Measurements from ENCODE around the gene LARGE1.

LARGE1 gene

DNA sequence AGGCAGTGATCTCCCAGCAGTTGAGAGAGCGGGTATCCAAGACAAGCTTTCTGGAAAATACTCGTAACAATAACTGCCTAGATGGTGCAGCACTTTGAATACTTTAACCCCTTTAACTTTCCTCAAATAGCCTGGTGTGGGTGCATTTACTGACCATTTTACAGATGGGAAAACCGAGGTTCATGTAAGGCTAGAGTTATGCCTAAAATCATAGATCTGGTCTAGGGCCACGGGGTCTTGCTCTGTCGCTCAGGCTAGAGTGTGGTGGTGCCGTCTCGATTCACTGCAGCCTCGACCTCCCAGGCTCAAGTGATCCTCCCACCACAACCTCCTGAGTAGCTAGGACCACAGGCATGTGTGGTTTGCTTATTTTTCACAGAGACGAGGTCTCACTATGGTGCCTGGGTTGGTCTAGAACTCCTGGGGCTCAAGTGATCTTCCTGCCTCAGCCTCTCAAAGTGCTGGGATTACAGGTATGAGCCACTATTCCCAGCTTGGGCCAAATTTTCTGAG lies 592.9 kb downstream of the LARGE1 start:
- H3K9me3 ChIP-seq (ENCODE audit: insufficient read depth, low read length, severe bottlenecking), result no peaks in the 10 kb centered on the region
- H4K20me1 ChIP-seq (ENCODE audit: insufficient read depth, low read length), result no peaks in the 10 kb centered on the region
- ATAC-seq (ENCODE audit: insufficient read depth, low read depth) (no peak), DNase-seq (no peak)
- no peaks in the 10 kb centered on the region for H3K27me3 ChIP-seq (ENCODE audit: insufficient read depth, low read length, poor library complexity)
- no peaks in the 10 kb centered on the region for H3K79me2 ChIP-seq (ENCODE audit: insufficient read depth, low read length)
- TF ChIP-seq, protein P1, sequence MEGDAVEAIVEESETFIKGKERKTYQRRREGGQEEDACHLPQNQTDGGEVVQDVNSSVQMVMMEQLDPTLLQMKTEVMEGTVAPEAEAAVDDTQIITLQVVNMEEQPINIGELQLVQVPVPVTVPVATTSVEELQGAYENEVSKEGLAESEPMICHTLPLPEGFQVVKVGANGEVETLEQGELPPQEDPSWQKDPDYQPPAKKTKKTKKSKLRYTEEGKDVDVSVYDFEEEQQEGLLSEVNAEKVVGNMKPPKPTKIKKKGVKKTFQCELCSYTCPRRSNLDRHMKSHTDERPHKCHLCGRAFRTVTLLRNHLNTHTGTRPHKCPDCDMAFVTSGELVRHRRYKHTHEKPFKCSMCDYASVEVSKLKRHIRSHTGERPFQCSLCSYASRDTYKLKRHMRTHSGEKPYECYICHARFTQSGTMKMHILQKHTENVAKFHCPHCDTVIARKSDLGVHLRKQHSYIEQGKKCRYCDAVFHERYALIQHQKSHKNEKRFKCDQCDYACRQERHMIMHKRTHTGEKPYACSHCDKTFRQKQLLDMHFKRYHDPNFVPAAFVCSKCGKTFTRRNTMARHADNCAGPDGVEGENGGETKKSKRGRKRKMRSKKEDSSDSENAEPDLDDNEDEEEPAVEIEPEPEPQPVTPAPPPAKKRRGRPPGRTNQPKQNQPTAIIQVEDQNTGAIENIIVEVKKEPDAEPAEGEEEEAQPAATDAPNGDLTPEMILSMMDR (IDR thresholded peaks at IDR 0.05; ENCODE audit: borderline replicate concordance, extremely low read depth, low read length, poor library complexity, severe bottlenecking), result no peak
- TF ChIP-seq EZH2 (IDR thresholded peaks at IDR 0.05; ENCODE audit: borderline replicate concordance, low read depth, low read length, severe bottlenecking), result no peak
- no peaks in the 10 kb centered on the region for H3K4me1 ChIP-seq (ENCODE audit: insufficient read depth, low read length)
- H3K4me3 ChIP-seq (ENCODE audit: low read depth in 1 of 2, low read length in 2 of 2), result no peak overlapping the region
- no peak overlapping the region for H2AFZ ChIP-seq (ENCODE audit: low read depth, low read length)
- no peak overlapping the region for H3K27ac ChIP-seq (ENCODE audit: low read length)
- H3K4me2 ChIP-seq (ENCODE audit: insufficient read depth, low read length), result no peak overlapping the region
- no peak overlapping the region for H3K9ac ChIP-seq (ENCODE audit: low read depth, low read length)
- H3K36me3 ChIP-seq (ENCODE audit: insufficient read depth, low read length), result no peaks in the 10 kb centered on the region

DNA sequence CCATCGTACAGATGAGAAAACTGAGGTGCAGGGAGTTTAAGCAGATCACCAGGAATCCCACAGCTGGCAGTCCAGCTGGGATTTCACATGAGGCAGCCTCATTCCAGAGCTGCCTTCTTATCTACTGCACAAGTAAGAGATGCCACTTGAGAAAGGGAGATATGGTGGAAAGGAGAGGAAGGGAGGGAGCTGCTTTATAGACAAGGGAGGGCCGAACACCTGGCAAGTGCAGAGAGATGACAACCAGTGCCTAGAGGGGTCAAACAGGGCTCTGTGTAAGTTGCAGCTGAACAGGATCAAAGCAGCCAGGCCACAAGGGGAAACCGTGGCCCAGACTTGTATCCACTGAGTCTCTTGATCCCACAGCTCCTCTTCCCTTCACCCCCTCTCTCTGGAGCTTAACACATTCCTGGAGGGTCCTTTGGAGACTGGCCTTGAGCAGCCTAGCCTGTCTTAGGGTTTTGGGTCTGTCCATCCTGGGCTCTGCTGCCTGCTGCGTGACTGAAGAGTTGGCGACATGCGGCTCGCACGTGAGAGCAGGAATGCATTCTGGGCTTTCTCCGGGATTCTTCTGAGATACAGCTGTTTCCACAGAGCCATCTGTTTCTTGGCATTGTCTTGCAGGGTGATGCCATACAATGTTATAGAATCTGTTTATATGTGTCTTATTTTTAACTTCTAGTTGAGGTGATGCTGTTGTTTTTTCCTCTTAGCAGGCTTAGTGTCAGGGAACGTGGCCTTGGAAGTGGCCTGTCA lies 593.6 kb downstream of the LARGE1 start:
- no peak overlapping the region for H3K4me2 ChIP-seq (ENCODE audit: insufficient read depth, low read length)
- no peak for DNase-seq
- H3K36me3 ChIP-seq (ENCODE audit: insufficient read depth, low read length), result no peaks in the 10 kb centered on the region
- H2AFZ ChIP-seq (ENCODE audit: low read depth, low read length), result no peak overlapping the region
- H3K27me3 ChIP-seq (ENCODE audit: insufficient read depth, low read length, poor library complexity), result no peaks in the 10 kb centered on the region
- H3K4me3 ChIP-seq (ENCODE audit: low read depth in 1 of 2, low read length in 2 of 2), result no peak overlapping the region
- H3K9ac ChIP-seq (ENCODE audit: low read depth, low read length), result no peak overlapping the region
- H3K9me3 ChIP-seq (ENCODE audit: insufficient read depth, low read length, severe bottlenecking), result no peaks in the 10 kb centered on the region
- no peak for TF ChIP-seq EZH2 (IDR thresholded peaks at IDR 0.05; ENCODE audit: borderline replicate concordance, low read depth, low read length, severe bottlenecking)
- TF ChIP-seq, protein P1 (IDR thresholded peaks at IDR 0.05; ENCODE audit: borderline replicate concordance, extremely low read depth, low read length, poor library complexity, severe bottlenecking), result no peak
- H3K27ac ChIP-seq (ENCODE audit: low read length), result no peak overlapping the region
- H3K4me1 ChIP-seq (ENCODE audit: insufficient read depth, low read length), result no peaks in the 10 kb centered on the region
- H3K79me2 ChIP-seq (ENCODE audit: insufficient read depth, low read length), result no peaks in the 10 kb centered on the region
- no peaks in the 10 kb centered on the region for H4K20me1 ChIP-seq (ENCODE audit: insufficient read depth, low read length)
- ATAC-seq (ENCODE audit: insufficient read depth, low read depth), result no peak

DNA sequence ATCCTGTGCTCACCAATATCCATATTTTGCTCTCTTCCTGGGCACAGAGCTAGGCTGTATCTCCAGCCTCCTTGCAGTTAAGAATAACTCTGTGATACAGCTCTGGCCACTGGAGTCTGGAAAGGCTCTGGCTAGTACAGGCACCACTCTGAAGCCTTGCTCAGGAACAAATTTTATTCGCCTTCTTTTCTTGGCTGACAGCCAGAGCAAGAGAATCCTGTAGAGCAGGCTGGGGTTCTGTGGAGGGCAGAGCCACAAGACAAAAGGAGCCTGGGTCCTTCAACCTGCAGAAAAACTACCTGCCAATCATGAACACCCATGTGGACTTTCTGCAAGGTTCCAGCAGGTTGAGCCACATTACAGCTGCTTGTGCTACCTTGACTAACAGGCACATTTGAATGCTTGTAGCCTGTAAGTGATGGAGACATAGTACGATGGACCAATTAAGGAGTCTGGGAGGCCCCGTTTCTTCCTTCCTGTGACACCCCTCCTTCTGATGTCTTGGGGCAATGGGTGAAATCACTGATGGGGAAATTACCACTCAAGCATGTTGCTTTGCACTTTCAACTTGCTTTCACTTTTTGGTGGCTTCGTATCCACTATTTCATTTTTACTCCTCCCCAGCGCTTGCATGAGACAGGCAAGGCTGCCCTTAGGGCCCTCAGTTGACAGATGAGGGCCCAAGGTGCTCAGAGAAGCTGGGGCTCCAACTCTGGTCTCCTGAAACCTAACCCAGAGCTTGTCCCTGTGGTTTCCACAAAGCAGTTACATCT lies 594.9 kb downstream of the LARGE1 start:
- DNase-seq (no peak), ATAC-seq (ENCODE audit: insufficient read depth, low read depth) (no peak)
- Histone ChIP-seq H3K27ac (ENCODE audit: low read length) (no peak overlapping the region), H3K4me3 (ENCODE audit: low read depth in 1 of 2, low read length in 2 of 2) (no peak overlapping the region), H3K9ac (ENCODE audit: low read depth, low read length) (no peak overlapping the region), H4K20me1 (ENCODE audit: insufficient read depth, low read length) (no peaks in the 10 kb centered on the region), H3K36me3 (ENCODE audit: insufficient read depth, low read length) (no peaks in the 10 kb centered on the region), H3K79me2 (ENCODE audit: insufficient read depth, low read length) (no peaks in the 10 kb centered on the region), H3K4me2 (ENCODE audit: insufficient read depth, low read length) (no peak overlapping the region), H3K27me3 (ENCODE audit: insufficient read depth, low read length, poor library complexity) (no peaks in the 10 kb centered on the region), H3K4me1 (ENCODE audit: insufficient read depth, low read length) (no peaks in the 10 kb centered on the region), H3K9me3 (ENCODE audit: insufficient read depth, low read length, severe bottlenecking) (no peaks in the 10 kb centered on the region), H2AFZ (ENCODE audit: low read depth, low read length) (no peak overlapping the region)
- TF ChIP-seq, protein P1 (IDR thresholded peaks at IDR 0.05; ENCODE audit: borderline replicate concordance, extremely low read depth, low read length, poor library complexity, severe bottlenecking), result no peak
- TF ChIP-seq EZH2 (IDR thresholded peaks at IDR 0.05; ENCODE audit: borderline replicate concordance, low read depth, low read length, severe bottlenecking), result no peak

All from DND-41 (cell line).